Measurements from ENCODE around the gene ESPL1. TPM values are rescaled to one million over a fixed set of nuclear protein-coding genes. Genes with fewer than 3 reads are reported as not detected.
A peak's percentile ranks its signal among the peaks of the same experiment; 100 is the strongest.

ESPL1 gene
- total RNA-seq, 1 experiment from 2014 or later, result 61.4 TPM

- ATAC-seq (peak; percentile 50), DNase-seq (ENCODE audit: low spot score) (peak; percentile 77)
- peaks cover 5% of the 10 kb centered on the region for H3K36me3 Mint-ChIP-seq
- peaks cover 63% of the 10 kb centered on the region for H3K4me1 Mint-ChIP-seq
- H3K27me3 Mint-ChIP-seq (ENCODE audit: low read depth), result peaks cover 5% of the 10 kb centered on the region; the same call in 1 of the 2 replicates
- H3K4me3 Mint-ChIP-seq, result peak overlapping the region; percentile 42
- H3K27ac Mint-ChIP-seq, result peak overlapping the region; percentile 82
- TF ChIP-seq ATF3 (CRISPR knock-in tag; conservative IDR thresholded peaks at IDR 0.05) (no peak), ZBTB21 (CRISPR knock-in tag; IDR thresholded peaks at IDR 0.05; ENCODE audit: borderline replicate concordance) (0 out of 2 replicates have a peak, but pooled peaks have one; percentile 58), NR2C2 (CRISPR knock-in tag; IDR thresholded peaks at IDR 0.05) (no peak), ZNF512 (CRISPR knock-in tag; IDR thresholded peaks at IDR 0.05; ENCODE audit: borderline replicate concordance) (no peak), STAT6 (CRISPR knock-in tag; conservative IDR thresholded peaks at IDR 0.05; ENCODE audit: low read depth) (no peak), SMAD3 (CRISPR knock-in tag; IDR thresholded peaks at IDR 0.05; ENCODE audit: borderline replicate concordance) (no peak), E2F5 (CRISPR knock-in tag; IDR thresholded peaks at IDR 0.05) (no peak)
- CTCF ChIA-PET, result interaction anchor here (0.6 to 4.8 kb wide), 22 partner anchors 7 to 729 kb away, joined by 3 to 58 read pairs (median 4); partner anchors contain the start of genes AAAS, ESPL1, PFDN5 and SPRYD3
- no peaks in the 10 kb centered on the region for H3K9me3 Mint-ChIP-seq
- POLR2A ChIA-PET, result interaction anchor here (0.6 to 1.8 kb wide), 4 partner anchors 12 to 122 kb away, joined by 3 to 5 read pairs (median 4); no protein-coding TSS in a partner anchor
Observed at GRCh38 chr12:53224061-53224896, 43.8 kb upstream of the ESPL1 start.

- Mint-ChIP-seq H3K27ac (0 out of 2 replicates have a peak overlapping the region, but pooled peaks have one; percentile 48), H3K36me3 (peaks cover 5% of the 10 kb centered on the region), H3K4me1 (peaks cover 67% of the 10 kb centered on the region), H3K4me3 (peak overlapping the region; percentile 34), H3K9me3 (no peaks in the 10 kb centered on the region), H3K27me3 (ENCODE audit: low read depth) (no peaks in the 10 kb centered on the region)
- no peak for ATAC-seq
- ChIA-PET POLR2A (interaction anchor here (0.6 to 1.8 kb wide), 3 partner anchors 11 to 122 kb away, joined by 3 to 5 read pairs (median 4); no protein-coding TSS in a partner anchor), CTCF (interaction anchor here (0.6 to 4.8 kb wide), 19 partner anchors 9 to 728 kb away, joined by 3 to 58 read pairs (median 4); partner anchors contain the start of genes AAAS, ESPL1, PFDN5 and SPRYD3)
- no peak for DNase-seq (ENCODE audit: low spot score)
- TF ChIP-seq FOXP4 (CRISPR knock-in tag; IDR thresholded peaks at IDR 0.05) (no peak), AFF4 (CRISPR knock-in tag; IDR thresholded peaks at IDR 0.05; ENCODE audit: borderline replicate concordance) (no peak), ZNF532 (CRISPR knock-in tag; IDR thresholded peaks at IDR 0.05; ENCODE audit: borderline replicate concordance) (no peak), JAZF1 (CRISPR knock-in tag; IDR thresholded peaks at IDR 0.05) (no peak)
Observed at GRCh38 chr12:53224897-53225634, 43.0 kb upstream of the ESPL1 start.

All from WTC11 (cell line).